DOHH2 (cell line): Measurements from ENCODE around the gene UAP1L1.

ENCODE experiments used
- H3F3A ChIP-seq: fragments of 200-600 bp; sonication (generic), shearing (Covaris generic); 2 replicates; pipeline ENCODE4 v1.6.0; 2016; ENCODE audit warnings: antibody characterized with exemption, mild to moderate bottlenecking; ENCODE audit not compliant: control insufficient read depth, insufficient read depth
- H3K27ac ChIP-seq: fragments of 200-600 bp; sonication (generic); 2 replicates; pipeline ENCODE4 v1.5.1; 2014; ENCODE audit warnings: low read depth, mild to moderate bottlenecking, low read length, moderate library complexity
- H3K27me3 ChIP-seq: fragments of 200-600 bp; sonication (generic); 2 replicates; pipeline ENCODE4 v1.6.1; 2014; ENCODE audit warnings: mild to moderate bottlenecking, low read length, mixed read lengths; ENCODE audit not compliant: control insufficient read depth
- H3K36me3 ChIP-seq: fragments of 200-600 bp; sonication (generic); 2 replicates; pipeline ENCODE4 v1.6.1; 2014; ENCODE audit warnings: mild to moderate bottlenecking, low read length, moderate library complexity, mixed read lengths; ENCODE audit not compliant: control insufficient read depth
- H3K4me1 ChIP-seq: fragments of 200-600 bp; sonication (generic); 2 replicates; pipeline ENCODE4 v1.6.1; 2014; ENCODE audit warnings: mild to moderate bottlenecking, low read length, mixed read lengths; ENCODE audit not compliant: control insufficient read depth
- H3K4me2 ChIP-seq: fragments of 200-600 bp; sonication (generic); 2 replicates; pipeline ENCODE4 v1.6.0; 2014; ENCODE audit warnings: mild to moderate bottlenecking, low read length, moderate library complexity
- H3K4me3 ChIP-seq: fragments of 200-600 bp; sonication (generic); 2 replicates; pipeline ENCODE4 v1.5.1; 2014; ENCODE audit warnings: mild to moderate bottlenecking, low read length, mixed read lengths
- H3K79me2 ChIP-seq: fragments of 200-600 bp; sonication (generic); 2 replicates; pipeline ENCODE4 v1.6.1; 2014; ENCODE audit warnings: mild to moderate bottlenecking, low read length, mixed read lengths; ENCODE audit not compliant: control insufficient read depth
- H3K9me2 ChIP-seq: fragments of 200-600 bp; sonication (generic); replicated peaks from 2 replicates; pipeline ENCODE4 v1.6.1; 2014; ENCODE audit warnings: mild to moderate bottlenecking, low read length, mixed read lengths; ENCODE audit not compliant: control insufficient read depth
- H3K9me3 ChIP-seq: fragments of 200-600 bp; sonication (generic); 2 replicates; pipeline ENCODE4 v1.6.1; 2014; ENCODE audit warnings: antibody characterized with exemption, low read length, mixed read lengths; ENCODE audit not compliant: control insufficient read depth, insufficient read depth
- H4K20me1 ChIP-seq: fragments of 200-600 bp; sonication (generic); 2 replicates; pipeline ENCODE4 v1.6.0; 2014; ENCODE audit warnings: low read depth, mild to moderate bottlenecking, antibody characterized with exemption, low read length, moderate library complexity; ENCODE audit not compliant: control insufficient read depth, insufficient read depth
- CTCF ChIP-seq: fragments of 200-600 bp; sonication (generic); IDR thresholded peaks from one replicate; pipeline ENCODE4 v1.5.1; 2014; ENCODE audit warnings: antibody characterized with exemption, mild to moderate bottlenecking, low read depth, low read length; ENCODE audit not compliant: poor library complexity, severe bottlenecking
- EZH2phosphoT487 ChIP-seq: fragments of 200-600 bp; sonication (generic); IDR thresholded peaks from 2 replicates; pipeline ENCODE4 v1.6.1; 2017; ENCODE audit warnings: borderline replicate concordance, mild to moderate bottlenecking, antibody characterized with exemption, low read length, moderate library complexity, mixed read lengths

Gene UAP1L1

DNA sequence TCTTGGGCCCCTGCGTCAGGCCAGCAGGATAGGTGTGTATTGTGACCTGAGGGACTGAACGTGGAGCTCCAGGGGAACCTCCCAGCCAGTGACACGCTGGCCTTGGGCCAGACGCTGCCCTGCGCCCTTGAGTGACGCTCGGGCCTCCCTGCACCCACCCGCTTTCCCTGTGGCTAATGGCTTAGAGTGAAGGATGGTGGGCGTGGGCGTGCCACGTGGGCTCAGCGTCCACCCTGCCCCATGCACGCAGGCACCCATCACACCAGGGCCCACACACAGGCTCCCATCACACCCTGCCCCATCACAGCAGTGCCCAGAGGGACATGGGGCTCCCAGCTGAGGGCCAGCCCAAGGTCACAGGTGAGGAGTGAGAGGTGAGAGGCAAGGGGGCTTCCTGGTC is 40.3 kb upstream of the UAP1L1 start:
- no peaks in the 10 kb centered on the region for H3K9me2 ChIP-seq
- no peak overlapping the region for H3K4me3 ChIP-seq
- H3K4me1 ChIP-seq: peaks cover 19% of the 10 kb centered on the region
- no peaks in the 10 kb centered on the region for H3K9me3 ChIP-seq
- no peak overlapping the region for H3K4me2 ChIP-seq
- TF ChIP-seq CTCF: no peak
- no peak for TF ChIP-seq EZH2phosphoT487
- peaks cover 25% of the 10 kb centered on the region for H3K27me3 ChIP-seq
- H3K36me3 ChIP-seq: no peaks in the 10 kb centered on the region
- H3F3A ChIP-seq: no peaks in the 10 kb centered on the region
- H3K79me2 ChIP-seq: no peaks in the 10 kb centered on the region
- 0 out of 2 replicates have a peak, but pooled peaks cover 3% of the 10 kb centered on the region for H4K20me1 ChIP-seq
- no peak overlapping the region for H3K27ac ChIP-seq

- Histone ChIP-seq H3K79me2 (no peaks in the 10 kb centered on the region), H3K9me3 (no peaks in the 10 kb centered on the region), H3K27me3 (peaks cover 25% of the 10 kb centered on the region), H3F3A (no peaks in the 10 kb centered on the region), H3K27ac (no peak overlapping the region), H3K4me2 (no peak overlapping the region), H3K9me2 (no peaks in the 10 kb centered on the region), H3K36me3 (no peaks in the 10 kb centered on the region), H3K4me1 (peaks cover 14% of the 10 kb centered on the region), H3K4me3 (no peak overlapping the region), H4K20me1 (0 out of 2 replicates have a peak, but pooled peaks cover 3% of the 10 kb centered on the region)
- TF ChIP-seq CTCF (no peak), EZH2phosphoT487 (no peak)
Measured at GRCh38 chr9:137037483-137037882, 39.8 kb upstream of the UAP1L1 start.

GRCh38 chr9:137038916-137039315 is 38.4 kb upstream of the UAP1L1 start:
- H3K27me3 ChIP-seq: peaks cover 22% of the 10 kb centered on the region
- no peak overlapping the region for H3K4me2 ChIP-seq
- TF ChIP-seq EZH2phosphoT487 (no peak), CTCF (no peak)

More at GRCh38 chr9:137038916-137039315, 38.4 kb upstream of the UAP1L1 start:
- Histone ChIP-seq H3K4me3 (no peak overlapping the region), H3K27ac (no peak overlapping the region), H3K9me3 (no peaks in the 10 kb centered on the region), H4K20me1 (no peaks in the 10 kb centered on the region), H3K36me3 (no peaks in the 10 kb centered on the region), H3F3A (no peaks in the 10 kb centered on the region), H3K9me2 (no peaks in the 10 kb centered on the region), H3K79me2 (no peaks in the 10 kb centered on the region), H3K4me1 (peaks cover 8% of the 10 kb centered on the region)
